Measurements from ENCODE around the gene RTEL1. TPM values are rescaled to one million over a fixed set of nuclear protein-coding genes. Genes with fewer than 3 reads are reported as not detected.

The RTEL1 gene
- total RNA-seq, 1 experiment from 2014 or later, result 51.1 TPM

GRCh38 chr20:63641146-63641791 is 16.8 kb upstream of the RTEL1 start:
- TF ChIP-seq CTCF (IDR thresholded peaks at IDR 0.05; ENCODE audit: insufficient read depth in 1 of 2, low read depth in 1 of 2, low read length in 1 of 2, severe bottlenecking in 1 of 2, unreplicated experiment in 1 of 2), result no peak
- H3K4me1 ChIP-seq, result peaks cover 21% of the 10 kb centered on the region
- ChIA-PET POLR2A (interaction anchor here (0.6 to 2.1 kb wide), 17 partner anchors 8 to 422 kb away, joined by 3 to 30 read pairs (median 5); partner anchors contain the start of genes ARFRP1, GMEB2, HELZ2 and PPDPF), CTCF (interaction anchor here (0.6 to 2.1 kb wide), 29 partner anchors 9 to 461 kb away, joined by 3 to 62 read pairs (median 4); partner anchors contain the start of genes ARFRP1, GMEB2, HELZ2 and PPDPF)
- H3K36me3 ChIP-seq (ENCODE audit: control insufficient read depth, insufficient read depth, low read length), result no peaks in the 10 kb centered on the region
- H3K4me3 ChIP-seq (ENCODE audit: low read depth, low read length), result peak overlapping the region; percentile 26
- peaks cover 25% of the 10 kb centered on the region for H3K36me3 Mint-ChIP-seq (ENCODE audit: insufficient read depth, unreplicated experiment)
- no peak overlapping the region for H3K27ac Mint-ChIP-seq (ENCODE audit: unreplicated experiment)
- H3K9me3 ChIP-seq, result no peaks in the 10 kb centered on the region
- H3K9me3 Mint-ChIP-seq (ENCODE audit: unreplicated experiment), result no peaks in the 10 kb centered on the region
- no peak for DNase-seq
- no peaks in the 10 kb centered on the region for H3K27me3 ChIP-seq (replicated peaks; ENCODE audit: control insufficient read depth, insufficient read depth, low read length)
- no peak overlapping the region for H3K4me3 Mint-ChIP-seq (ENCODE audit: unreplicated experiment)
- peaks cover 8% of the 10 kb centered on the region for H3K4me1 Mint-ChIP-seq (ENCODE audit: low read depth, unreplicated experiment)
- intact Hi-C loops (cut with micrococcal nuclease; ENCODE audit: unreplicated experiment), result loop anchor here (5.0 kb wide), 1 partner anchor 104 kb away; the partner anchor contains the start of gene PTK6
- H3K27me3 Mint-ChIP-seq (ENCODE audit: insufficient read depth, unreplicated experiment), result no peaks in the 10 kb centered on the region
- BruUV-seq (replicated peaks), result no TSS peak

- H3K4me3 ChIP-seq (ENCODE audit: low read depth, low read length), result peak overlapping the region; percentile 73
- Mint-ChIP-seq H3K27ac (ENCODE audit: unreplicated experiment) (peak overlapping the region; percentile 67), H3K27me3 (ENCODE audit: insufficient read depth, unreplicated experiment) (no peaks in the 10 kb centered on the region), H3K36me3 (ENCODE audit: insufficient read depth, unreplicated experiment) (peaks cover 25% of the 10 kb centered on the region), H3K4me3 (ENCODE audit: unreplicated experiment) (peak overlapping the region; percentile 79), H3K9me3 (ENCODE audit: unreplicated experiment) (no peaks in the 10 kb centered on the region), H3K4me1 (ENCODE audit: low read depth, unreplicated experiment) (peaks cover 8% of the 10 kb centered on the region)
- peaks cover 21% of the 10 kb centered on the region for H3K4me1 ChIP-seq
- H3K9me3 ChIP-seq, result no peaks in the 10 kb centered on the region
- intact Hi-C loops (cut with micrococcal nuclease; ENCODE audit: unreplicated experiment), result loop anchor here (1.0 to 5.0 kb wide), 5 partner anchors 11 to 1339 kb away; partner anchors contain the start of genes ADRM1, GMEB2, PTK6 and STMN3
- peak; percentile 72 to 92 for TF ChIP-seq CTCF (IDR thresholded peaks at IDR 0.05; ENCODE audit: insufficient read depth in 1 of 2, low read depth in 1 of 2, low read length in 1 of 2, severe bottlenecking in 1 of 2, unreplicated experiment in 1 of 2)
- POLR2A ChIA-PET, result interaction anchor here (0.5 to 2.1 kb wide), 21 partner anchors 9 to 429 kb away, joined by 3 to 30 read pairs (median 5); partner anchors contain the start of genes ARFRP1, GMEB2, HELZ2 and PPDPF
- no peaks in the 10 kb centered on the region for H3K36me3 ChIP-seq (ENCODE audit: control insufficient read depth, insufficient read depth, low read length)
- peak; percentile 100 for DNase-seq
- no TSS peak for BruUV-seq (replicated peaks)
- no peaks in the 10 kb centered on the region for H3K27me3 ChIP-seq (replicated peaks; ENCODE audit: control insufficient read depth, insufficient read depth, low read length)
- CTCF ChIA-PET, result interaction anchor here (0.6 to 2.1 kb wide), 31 partner anchors 10 to 1748 kb away, joined by 3 to 62 read pairs (median 4); partner anchors contain the start of genes ARFRP1, GMEB2, HELZ2 and PPDPF
Observed at GRCh38 chr20:63641792-63642523, 16.2 kb upstream of the RTEL1 start.
